Right kidney (tissue), 1 donor: ENCODE results near the gene ABCA13.

ENCODE experiments used
- DNase-seq: peaks from one replicate; pipeline ENCODE4 v3.0.0-alpha.2; 2016

Gene ABCA13

DNA sequence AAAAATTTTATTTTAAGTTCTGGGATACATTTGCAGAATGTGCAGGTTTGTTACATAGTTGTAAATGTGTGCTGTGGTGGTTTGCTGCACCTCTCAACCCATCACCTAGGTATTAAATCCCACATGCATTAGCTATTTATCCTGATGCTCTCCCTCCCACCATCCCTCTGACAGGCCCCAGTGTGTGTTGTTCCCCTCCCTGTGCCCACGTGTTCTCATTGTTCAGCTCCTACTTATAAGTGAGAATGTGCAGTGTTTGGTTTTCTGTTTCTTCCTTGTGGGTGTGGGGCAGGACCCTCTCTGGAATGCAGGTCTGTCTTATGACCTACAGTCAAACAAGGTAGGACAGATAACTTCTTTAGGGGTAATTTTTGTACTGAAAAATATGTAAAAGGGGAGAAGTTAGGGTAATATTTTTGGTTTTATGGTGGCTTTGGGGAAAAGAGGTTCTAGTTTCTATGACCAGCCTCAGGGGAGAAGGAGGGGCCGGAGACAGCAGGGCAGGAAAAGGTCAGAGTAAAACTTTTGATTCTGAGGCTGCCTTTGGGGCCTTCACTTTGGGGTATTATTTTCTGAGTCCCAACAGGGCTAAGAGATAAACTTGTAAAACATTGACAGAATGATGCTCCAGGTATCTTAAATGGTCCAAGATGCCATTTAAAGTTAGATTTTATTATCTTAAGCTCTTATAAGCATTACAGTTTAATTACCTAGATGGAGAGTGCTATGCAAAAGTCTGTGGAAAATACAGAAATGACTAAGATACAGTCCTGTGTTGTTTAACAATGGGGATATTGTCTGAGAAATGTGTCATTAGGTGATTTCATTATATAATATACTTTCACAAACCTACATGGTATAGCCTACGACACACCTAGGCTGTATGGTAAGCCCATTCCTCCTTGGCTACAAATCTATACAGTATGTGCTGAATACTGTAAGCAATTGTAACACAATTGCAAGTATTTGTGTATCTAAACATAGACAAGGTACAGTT lies 354.8 kb downstream of the ABCA13 start:
- no peak for DNase-seq

GRCh38 chr7:48528646-48529045 lies 357.4 kb downstream of the ABCA13 start:
- no peak for DNase-seq

- DNase-seq: no peak
Observed at GRCh38 chr7:48537561-48537960, 366.3 kb downstream of the ABCA13 start.

GRCh38 chr7:48540746-48541145 lies 369.5 kb downstream of the ABCA13 start:
- DNase-seq: no peak

DNA sequence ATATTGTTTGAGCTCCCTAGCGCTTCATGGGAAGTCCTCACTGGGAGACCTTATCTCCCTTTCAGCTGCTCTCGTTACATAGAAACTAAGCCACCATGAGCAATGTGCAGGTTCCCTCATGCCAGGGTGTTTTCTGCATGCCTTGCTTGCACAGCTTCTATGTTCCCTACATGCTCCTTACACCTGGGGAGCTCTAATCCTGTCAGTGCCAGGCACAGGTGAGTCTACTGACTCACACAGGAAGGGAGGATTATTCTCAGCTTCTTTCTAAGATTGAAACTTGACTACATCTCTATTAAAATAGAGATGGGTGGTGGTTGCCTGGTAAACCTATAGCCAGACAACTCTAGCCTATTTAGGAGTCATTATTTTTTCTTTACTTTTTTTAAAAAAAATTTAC lies 377.4 kb downstream of the ABCA13 start:
- DNase-seq: no peak

GRCh38 chr7:48551652-48552051 lies 380.4 kb downstream of the ABCA13 start:
- no peak for DNase-seq

- DNase-seq: no peak
Observed at GRCh38 chr7:48563334-48563733, 392.1 kb downstream of the ABCA13 start.

- DNase-seq: no peak
Observed at GRCh38 chr7:48575516-48575915, 404.3 kb downstream of the ABCA13 start.

DNA sequence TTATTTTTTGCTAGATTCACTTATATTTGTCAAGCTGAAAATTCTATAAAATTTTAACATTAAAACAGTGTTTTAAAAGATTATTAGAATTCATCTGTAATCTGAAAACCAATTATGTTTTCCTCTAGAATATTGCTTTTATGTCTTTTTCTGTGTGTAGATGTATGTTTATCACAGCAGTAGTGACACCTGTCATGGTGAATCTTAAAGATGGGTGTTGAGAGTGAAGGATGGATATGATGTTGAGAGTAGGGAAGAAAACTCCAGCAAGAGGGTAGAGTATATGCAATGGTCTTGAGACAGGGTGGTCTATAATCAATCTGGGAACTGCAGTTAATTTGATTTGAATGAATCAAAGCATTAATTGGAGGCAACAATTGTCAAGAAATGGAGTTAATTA lies 416.2 kb downstream of the ABCA13 start:
- DNase-seq: no peak

- no peak for DNase-seq
Observed at GRCh38 chr7:48594349-48594748, 423.1 kb downstream of the ABCA13 start.

GRCh38 chr7:48595756-48596155 lies 424.5 kb downstream of the ABCA13 start:
- no peak for DNase-seq

GRCh38 chr7:48610705-48611104 lies 439.4 kb downstream of the ABCA13 start:
- DNase-seq: no peak

- DNase-seq: no peak
Observed at GRCh38 chr7:48611993-48612392, 440.7 kb downstream of the ABCA13 start.

GRCh38 chr7:48617508-48617907 lies 446.2 kb downstream of the ABCA13 start:
- no peak for DNase-seq

DNA sequence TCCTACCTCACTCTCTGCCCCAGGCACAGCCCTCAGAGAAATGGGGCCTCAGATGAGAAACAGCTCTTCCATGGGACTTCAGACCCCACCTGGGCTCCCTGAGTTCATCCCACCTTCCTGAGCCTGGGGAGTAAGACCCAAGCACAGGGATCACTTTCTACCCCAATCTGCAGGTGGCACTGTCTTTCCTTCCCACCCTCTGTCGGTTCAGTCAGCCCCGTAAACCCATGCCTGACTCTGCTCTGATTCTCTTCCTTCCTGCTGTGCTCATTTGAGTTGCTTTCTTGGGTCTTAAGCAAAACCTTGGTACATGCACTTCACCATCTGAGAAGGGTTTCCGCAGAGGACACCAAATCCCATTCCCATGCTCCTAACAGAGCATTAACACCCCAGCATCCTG lies 446.7 kb downstream of the ABCA13 start:
- no peak for DNase-seq

DNA sequence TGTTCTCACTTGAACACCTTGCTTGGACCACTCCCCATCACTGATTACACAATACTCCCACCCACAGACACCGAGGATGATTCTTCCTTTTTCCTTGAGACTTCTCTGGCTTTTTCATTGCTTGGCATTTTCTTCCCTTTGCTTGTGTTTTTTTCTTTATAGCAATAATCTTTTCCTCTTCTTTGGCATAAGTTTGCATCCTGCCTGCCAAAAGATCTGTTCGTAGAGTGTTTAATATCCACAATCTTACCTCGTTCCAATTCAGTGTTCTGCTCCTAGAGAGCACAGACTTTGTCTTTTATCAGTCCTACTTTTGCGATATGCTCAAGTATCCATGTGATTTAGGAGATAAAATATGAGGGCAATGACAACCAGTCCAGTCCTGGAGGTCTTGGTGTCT lies 449.8 kb downstream of the ABCA13 start:
- no peak for DNase-seq

- no peak for DNase-seq
Observed at GRCh38 chr7:48627164-48627563, 455.9 kb downstream of the ABCA13 start.

DNA sequence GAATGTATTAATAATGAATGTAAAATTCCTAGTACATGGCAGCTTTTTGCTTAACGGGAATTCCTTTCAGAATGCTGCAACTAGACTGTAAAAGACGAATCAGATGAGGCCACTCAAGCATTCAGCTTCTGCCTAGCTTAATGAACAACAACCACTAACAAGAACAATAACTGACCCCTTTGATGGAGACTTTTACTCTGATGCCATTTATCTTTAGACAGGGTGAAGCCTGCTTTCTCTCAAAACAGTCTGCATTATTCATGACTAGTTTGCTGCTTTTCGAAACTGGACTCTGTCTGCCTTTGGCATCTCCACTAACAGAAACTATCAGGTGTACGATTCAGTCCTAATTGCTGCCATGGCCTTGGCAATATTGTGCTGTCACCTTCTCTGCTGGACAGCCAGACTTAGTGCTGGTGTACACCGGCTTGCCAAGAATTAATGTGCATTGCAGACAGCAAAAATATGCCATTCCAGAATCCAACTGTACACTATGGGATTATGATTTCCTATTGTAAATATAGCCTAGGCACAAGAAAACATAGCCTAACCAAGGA lies 457.6 kb downstream of the ABCA13 start:
- DNase-seq: no peak

DNA sequence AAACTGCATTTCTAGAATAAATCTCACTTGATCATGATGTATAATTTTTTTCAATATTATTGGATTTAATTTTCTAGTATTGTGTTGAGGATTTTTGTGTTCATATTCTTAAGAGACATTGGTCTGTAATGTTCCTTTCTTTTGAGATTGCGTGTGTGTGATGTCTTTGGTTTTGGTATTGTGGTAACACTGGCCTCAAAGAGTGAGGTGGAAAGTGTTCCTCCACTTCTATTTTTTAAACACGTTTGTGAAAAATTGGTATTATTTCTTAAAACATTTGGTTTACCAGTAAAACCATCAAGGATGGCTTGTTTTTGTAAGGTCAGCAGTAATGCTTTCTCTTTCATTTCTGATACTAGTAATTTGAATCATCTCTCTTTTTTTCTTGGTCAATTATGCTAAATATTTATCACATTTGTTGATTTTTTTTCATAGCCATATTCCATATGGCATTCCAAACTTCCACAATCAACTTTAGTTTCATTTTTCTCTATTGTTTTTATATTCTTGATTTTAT lies 462.9 kb downstream of the ABCA13 start:
- DNase-seq: no peak

GRCh38 chr7:48635796-48636195 lies 464.5 kb downstream of the ABCA13 start:
- no peak for DNase-seq

DNA sequence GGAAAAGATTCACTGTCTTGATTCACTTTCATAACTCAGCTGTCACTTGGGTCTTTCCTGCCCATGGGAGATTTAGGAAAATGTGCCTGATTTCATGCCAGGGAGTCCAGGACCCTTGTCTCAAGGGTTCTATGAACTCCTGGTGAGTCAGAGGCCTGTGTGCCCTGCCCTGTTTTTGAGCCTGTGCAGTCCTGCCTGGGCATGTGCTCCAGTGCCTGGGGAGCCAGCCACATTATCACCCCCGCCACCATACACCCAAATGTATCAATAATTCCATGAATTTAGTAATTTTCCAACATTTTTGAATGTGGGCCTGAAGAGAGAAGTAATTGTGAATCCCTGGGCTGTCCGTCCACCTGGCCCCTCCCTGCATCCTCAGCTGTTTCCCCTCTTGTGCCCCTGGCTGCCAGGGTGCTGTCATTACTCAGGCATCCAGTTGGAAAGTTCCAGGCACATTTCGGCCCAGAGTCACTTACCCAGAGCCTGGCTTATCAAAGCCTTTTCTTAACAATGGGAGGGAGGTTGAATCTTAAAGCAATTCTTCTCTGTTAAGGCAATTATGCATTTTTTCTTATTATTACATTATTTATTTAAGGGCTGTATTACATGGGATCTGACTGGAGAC lies 465.2 kb downstream of the ABCA13 start:
- DNase-seq: no peak

DNA sequence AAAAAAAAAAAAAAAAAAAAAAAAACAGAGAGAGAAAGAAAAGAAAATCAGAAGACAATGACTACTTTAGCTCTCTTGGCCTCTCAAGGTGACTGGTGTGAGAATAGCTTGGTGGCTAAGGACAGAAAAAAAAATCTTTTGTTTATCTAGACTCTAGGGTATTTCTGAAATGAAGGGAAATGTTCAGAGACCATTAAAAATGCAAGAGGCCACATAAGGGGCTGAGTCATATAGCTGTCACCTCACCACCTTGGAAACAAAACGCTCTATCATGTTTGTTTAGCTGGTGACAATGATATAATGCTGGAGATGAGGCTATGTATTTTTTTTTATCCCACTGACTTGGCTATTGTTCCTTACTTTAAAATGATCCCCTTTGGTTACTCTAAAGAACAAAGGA lies 466.1 kb downstream of the ABCA13 start:
- DNase-seq: no peak

- no peak for DNase-seq
Observed at GRCh38 chr7:48638041-48638440, 466.8 kb downstream of the ABCA13 start.
